ENCODE results near the gene FOXR1. TPM values are rescaled to one million over a fixed set of nuclear protein-coding genes. Genes with fewer than 3 reads are reported as not detected.

FOXR1 gene
- total and polyA plus RNA-seq, 12 donors = 0.22 TPM; not detected in 11

DNA sequence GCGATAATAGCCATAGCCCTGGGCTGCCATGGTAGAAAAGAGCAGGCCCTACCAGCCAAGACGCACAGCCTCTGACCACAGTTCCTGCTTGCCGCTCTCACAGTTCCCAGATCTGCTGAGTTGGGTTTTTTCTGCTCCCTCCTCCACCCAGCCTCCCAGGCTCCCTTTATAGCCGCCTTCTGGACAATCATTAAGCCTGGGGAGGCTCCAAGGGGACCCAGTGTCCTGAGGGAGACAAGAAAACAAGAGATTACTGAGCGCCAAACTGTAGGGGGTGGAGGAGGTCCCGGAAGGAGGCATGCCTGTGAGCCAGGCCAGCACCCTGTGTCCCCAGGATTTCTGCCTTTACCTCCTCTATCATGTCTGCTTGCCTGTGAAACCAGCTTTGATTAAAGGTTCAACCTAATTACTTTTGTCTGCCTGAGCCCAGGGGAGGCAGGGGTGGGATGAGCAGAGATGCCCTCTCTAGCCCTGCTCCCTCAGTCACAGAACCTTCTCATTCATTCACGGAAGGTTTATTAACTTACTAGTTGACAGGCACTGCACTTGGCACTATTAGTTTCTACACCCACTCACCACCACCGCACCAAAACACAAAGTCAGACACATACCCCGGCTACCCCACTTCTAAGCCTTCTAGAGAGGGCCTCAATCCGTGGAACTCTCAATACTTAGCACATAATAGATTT, 57.9 kb downstream of the FOXR1 start:
- peak overlapping the region in 2 of 5 donors; percentile 52 to 79 for H3K27ac ChIP-seq

DNA sequence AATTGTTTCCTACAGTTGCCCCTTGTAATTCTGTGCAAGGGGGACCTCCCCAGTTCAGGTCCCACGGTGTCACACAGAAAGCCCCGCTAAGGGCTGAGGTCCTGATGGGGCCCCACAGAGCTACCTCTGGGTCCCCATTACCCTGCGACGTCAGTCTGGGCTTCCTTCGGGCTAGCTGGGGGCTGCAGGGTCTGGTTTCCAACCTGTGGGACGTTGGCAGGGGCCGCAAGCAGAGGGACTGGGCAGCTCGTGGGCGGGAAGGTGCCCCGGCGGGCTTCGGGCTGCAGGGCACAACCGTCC, 58.4 kb downstream of the FOXR1 start:
- Histone ChIP-seq H3K27me3 (no peaks in the 10 kb centered on the region), H3K4me3 (peak overlapping the region; percentile 56 to 72 (median 64)), H3K36me3 (replicated peaks in 1 of 2) (peaks cover 0 to 11% of the 10 kb centered on the region in 2 donors), H3K4me1 (replicated peaks in 1 of 2) (peaks cover 5 to 20% of the 10 kb centered on the region in 2 donors), H3K27ac (peak overlapping the region in 2 of 5 donors; percentile 63 to 79), H3K9me3 (replicated peaks in 1 of 3) (no peaks in the 10 kb centered on the region)
- TF ChIP-seq, protein P1, sequence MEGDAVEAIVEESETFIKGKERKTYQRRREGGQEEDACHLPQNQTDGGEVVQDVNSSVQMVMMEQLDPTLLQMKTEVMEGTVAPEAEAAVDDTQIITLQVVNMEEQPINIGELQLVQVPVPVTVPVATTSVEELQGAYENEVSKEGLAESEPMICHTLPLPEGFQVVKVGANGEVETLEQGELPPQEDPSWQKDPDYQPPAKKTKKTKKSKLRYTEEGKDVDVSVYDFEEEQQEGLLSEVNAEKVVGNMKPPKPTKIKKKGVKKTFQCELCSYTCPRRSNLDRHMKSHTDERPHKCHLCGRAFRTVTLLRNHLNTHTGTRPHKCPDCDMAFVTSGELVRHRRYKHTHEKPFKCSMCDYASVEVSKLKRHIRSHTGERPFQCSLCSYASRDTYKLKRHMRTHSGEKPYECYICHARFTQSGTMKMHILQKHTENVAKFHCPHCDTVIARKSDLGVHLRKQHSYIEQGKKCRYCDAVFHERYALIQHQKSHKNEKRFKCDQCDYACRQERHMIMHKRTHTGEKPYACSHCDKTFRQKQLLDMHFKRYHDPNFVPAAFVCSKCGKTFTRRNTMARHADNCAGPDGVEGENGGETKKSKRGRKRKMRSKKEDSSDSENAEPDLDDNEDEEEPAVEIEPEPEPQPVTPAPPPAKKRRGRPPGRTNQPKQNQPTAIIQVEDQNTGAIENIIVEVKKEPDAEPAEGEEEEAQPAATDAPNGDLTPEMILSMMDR (IDR thresholded peaks at IDR 0.05) = no peak
- no peak for TF ChIP-seq POLR2A (IDR thresholded peaks at IDR 0.05)
- WGBS, 4 donors = 4 to 10% (median 8%) methylated on average over 5 to 13 of the region's 13 CpGs
- DNase-seq = no peak
- intact Hi-C loops (cut with DNase I) = no loop called here

More for the DNA sequence above, 57.9 kb downstream of the FOXR1 start:
- H3K27me3 ChIP-seq = no peaks in the 10 kb centered on the region
- peak overlapping the region in 1 of 4 donors; percentile 58 for H3K4me3 ChIP-seq
- TF ChIP-seq POLR2A (IDR thresholded peaks at IDR 0.05) = no peak
- TF ChIP-seq, protein P1 (IDR thresholded peaks at IDR 0.05) = no peak
- no peaks in the 10 kb centered on the region for H3K9me3 ChIP-seq (replicated peaks in 1 of 3)
- peak in 2 of 7 donors; percentile 22 to 30 for DNase-seq
- H3K4me1 ChIP-seq (replicated peaks in 1 of 2) = peaks cover 5 to 20% of the 10 kb centered on the region in 2 donors
- WGBS, 4 donors = 65 to 73% (median 68%) methylated on average over 10 of the region's 10 CpGs
- intact Hi-C loops (cut with DNase I) = no loop called here
- H3K36me3 ChIP-seq (replicated peaks in 1 of 2) = peaks cover 0 to 15% of the 10 kb centered on the region in 2 donors

DNA sequence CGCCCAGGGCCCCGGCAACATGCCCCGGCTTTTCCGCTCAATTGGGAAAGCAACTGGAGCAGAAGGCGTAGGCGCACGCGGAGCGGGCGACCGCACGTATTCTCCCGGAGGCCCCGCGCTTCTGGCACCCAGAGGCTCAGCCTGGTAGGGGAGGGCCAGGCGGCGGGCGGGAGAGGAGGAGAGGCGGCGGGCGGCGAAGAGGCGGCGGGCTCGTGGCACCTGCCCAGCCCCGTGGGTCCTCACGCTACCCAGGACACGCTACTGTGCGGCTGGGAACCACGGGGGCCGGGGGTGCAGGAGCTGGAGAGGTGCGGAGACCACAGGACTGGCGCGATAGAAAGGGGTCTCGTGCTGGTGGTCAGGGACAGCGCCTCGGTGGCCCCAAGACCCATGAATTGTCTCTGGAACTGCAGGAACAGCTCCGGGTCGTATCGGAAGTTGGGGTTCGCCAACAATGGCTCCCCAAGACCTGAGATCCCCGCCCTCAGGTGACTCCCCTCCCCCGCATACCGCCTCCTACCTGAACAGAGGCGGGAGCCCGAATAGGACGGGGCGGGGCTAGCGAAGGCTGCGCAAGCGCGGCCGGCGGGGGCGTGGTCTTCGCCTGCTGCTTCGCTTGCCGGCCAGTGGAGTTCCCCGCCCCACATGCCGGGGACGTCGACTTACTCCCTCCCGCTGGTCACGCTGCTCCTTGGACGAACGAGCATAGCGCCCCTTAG, 58.9 kb downstream of the FOXR1 start, which contains the start of gene SLC37A4:
SLC37A4 (minus strand) TSS at position 549 of the 719 bp plus-strand sequence.
- no peaks in the 10 kb centered on the region for H3K9me3 ChIP-seq (replicated peaks in 1 of 3)
- intact Hi-C loops (cut with DNase I) = no loop called here
- peaks cover 5 to 20% of the 10 kb centered on the region in 2 donors for H3K4me1 ChIP-seq (replicated peaks in 1 of 2)
- H3K4me3 ChIP-seq = peak within 1 kb of the TSS; percentile 56 to 72 (median 64)
- TF ChIP-seq, protein P1 (IDR thresholded peaks at IDR 0.05) = peak in 3 of 6 experiments; percentile 79 to 95 (median 92)
- TF ChIP-seq POLR2A (IDR thresholded peaks at IDR 0.05) = peak; percentile 19 to 55
- peak within 1 kb of the TSS in 4 of 5 donors; percentile 29 to 79 (median 49) for H3K27ac ChIP-seq
- peaks cover 0 to 6% of the 10 kb centered on the region in 2 donors for H3K36me3 ChIP-seq (replicated peaks in 1 of 2)
- 0 to 2% (median 1%) methylated on average over 30 to 67 of the region's 67 CpGs for WGBS, 4 donors
- peak; percentile 98 to 99 (median 99) for DNase-seq
- no peaks in the 10 kb centered on the region for H3K27me3 ChIP-seq

Small RNAs within 50 kb of the gene (microRNA-seq; reads per million reads assigned to microRNA genes)
- 0 to 0.28 (median 0) reads per million in 3 donors for gene MIR3656

Small RNAs within 50 kb of the gene (small RNA-seq; reads per million reads assigned to genes)
- 0 reads per million in 2 donors for gene AP003392.2
- 0 reads per million in 2 donors for gene RF00017
- 0 reads per million in 2 donors for gene RF00019
- gene RN7SL688P = 0 reads per million in 2 donors

Other genes with a start within 250 kb of the FOXR1 start
- gene DDX6, start 180.6 kb upstream of the FOXR1 start, total RNA-seq = 100 to 1,000 TPM in 4 of 9 donors, 10 to 100 TPM in 5; 59.6 to 138 (median 97.3) TPM
- gene DDX6, start 180.6 kb upstream of the FOXR1 start, polyA plus RNA-seq = 10 to 100 TPM; 17.6 to 57.4 (median 22.4) TPM
- gene CXCR5, start 87.9 kb upstream of the FOXR1 start, total RNA-seq = under 1 TPM in 4 of 9 donors, not detected in 5; 0.04 to 0.17 (median 0.11) TPM
- gene CXCR5, start 87.9 kb upstream of the FOXR1 start, polyA plus RNA-seq = under 1 TPM in 2 of 3 donors, not detected in 1; 0.24 to 0.27 TPM
- 100 to 1,000 TPM in 2 of 9 donors, 10 to 100 TPM in 6, 1 to 10 TPM in 1; 6.9 to 108 (median 55.2) TPM for gene BCL9L, start 45.8 kb upstream of the FOXR1 start, total RNA-seq
- gene BCL9L, start 45.8 kb upstream of the FOXR1 start, polyA plus RNA-seq = 10 to 100 TPM in 2 of 3 donors, 1 to 10 TPM in 1; 7.8 to 47.7 (median 18.3) TPM
- under 1 TPM in 1 of 9 donors, not detected in 8; 0.39 TPM for gene UPK2, start 15.5 kb upstream of the FOXR1 start, total RNA-seq
- 1 to 10 TPM in 1 of 3 donors, under 1 TPM in 1, not detected in 1; 0.64 to 1.0 TPM for gene UPK2, start 15.5 kb upstream of the FOXR1 start, polyA plus RNA-seq
- gene CENATAC, start 26.4 kb downstream of the FOXR1 start, total RNA-seq = 10 to 100 TPM; 15.4 to 73.6 (median 30.5) TPM
- gene CENATAC, start 26.4 kb downstream of the FOXR1 start, polyA plus RNA-seq = 100 to 1,000 TPM in 2 of 3 donors, 10 to 100 TPM in 1; 15.7 to 157 (median 137) TPM
- 1,000 to 10,000 TPM in 5 of 9 donors, 100 to 1,000 TPM in 4; 935 to 1,825 (median 1,024) TPM for gene RPS25, start 46.6 kb downstream of the FOXR1 start, total RNA-seq
- gene RPS25, start 46.6 kb downstream of the FOXR1 start, polyA plus RNA-seq = 1,000 to 10,000 TPM; 1,048 to 1,678 (median 1,557) TPM
- gene TRAPPC4, start 47.0 kb downstream of the FOXR1 start, total RNA-seq = 100 to 1,000 TPM in 3 of 9 donors, 10 to 100 TPM in 6; 43.4 to 149 (median 88.0) TPM
- 100 to 1,000 TPM in 1 of 3 donors, 10 to 100 TPM in 2; 32.5 to 134 (median 32.9) TPM for gene TRAPPC4, start 47.0 kb downstream of the FOXR1 start, polyA plus RNA-seq
- 10 to 100 TPM; 15.8 to 38.9 (median 21.9) TPM for gene SLC37A4, start 59.1 kb downstream of the FOXR1 start, total RNA-seq
- gene SLC37A4, start 59.1 kb downstream of the FOXR1 start, polyA plus RNA-seq = 10 to 100 TPM in 2 of 3 donors, 1 to 10 TPM in 1; 9.2 to 29.3 (median 25.5) TPM
- gene HYOU1, start 85.4 kb downstream of the FOXR1 start, total RNA-seq = 100 to 1,000 TPM in 3 of 9 donors, 10 to 100 TPM in 6; 43.5 to 301 (median 69.4) TPM
- 100 to 1,000 TPM in 1 of 3 donors, 10 to 100 TPM in 2; 44.1 to 174 (median 47.0) TPM for gene HYOU1, start 85.4 kb downstream of the FOXR1 start, polyA plus RNA-seq
- 10 to 100 TPM; 32.8 to 65.1 (median 55.2) TPM for gene VPS11, start 96.1 kb downstream of the FOXR1 start, total RNA-seq
- gene VPS11, start 96.1 kb downstream of the FOXR1 start, polyA plus RNA-seq = 100 to 1,000 TPM in 2 of 3 donors, 10 to 100 TPM in 1; 60.6 to 146 (median 133) TPM
- 10 to 100 TPM; 10.9 to 37.2 (median 28.6) TPM for gene HMBS, start 113.1 kb downstream of the FOXR1 start, total RNA-seq
- 10 to 100 TPM; 30.1 to 33.4 (median 31.3) TPM for gene HMBS, start 113.1 kb downstream of the FOXR1 start, polyA plus RNA-seq
- 10 to 100 TPM; 34.3 to 65.5 (median 53.1) TPM for gene DPAGT1, start 130.1 kb downstream of the FOXR1 start, total RNA-seq
- gene DPAGT1, start 130.1 kb downstream of the FOXR1 start, polyA plus RNA-seq = 10 to 100 TPM; 26.8 to 73.9 (median 33.5) TPM
- 10 to 100 TPM in 6 of 9 donors, 1 to 10 TPM in 3; 4.5 to 14.2 (median 11.5) TPM for gene C2CD2L, start 135.6 kb downstream of the FOXR1 start, total RNA-seq
- 10 to 100 TPM in 2 of 3 donors, 1 to 10 TPM in 1; 8.1 to 15.8 (median 10.8) TPM for gene C2CD2L, start 135.6 kb downstream of the FOXR1 start, polyA plus RNA-seq
- 10 to 100 TPM in 8 of 9 donors, 1 to 10 TPM in 1; 7.4 to 39.1 (median 21.4) TPM for gene HINFP, start 149.8 kb downstream of the FOXR1 start, total RNA-seq
- gene HINFP, start 149.8 kb downstream of the FOXR1 start, polyA plus RNA-seq = 10 to 100 TPM; 15.3 to 33.6 (median 24.0) TPM
- gene ABCG4, start 177.3 kb downstream of the FOXR1 start, total RNA-seq = under 1 TPM in 8 of 9 donors, not detected in 1; 0.08 to 0.60 (median 0.27) TPM
- 1 to 10 TPM in 1 of 3 donors, under 1 TPM in 2; 0.20 to 1.1 (median 0.48) TPM for gene ABCG4, start 177.3 kb downstream of the FOXR1 start, polyA plus RNA-seq
- 10 to 100 TPM; 10.1 to 32.7 (median 29.7) TPM for gene NLRX1, start 197.0 kb downstream of the FOXR1 start, total RNA-seq
- 10 to 100 TPM in 1 of 3 donors, 1 to 10 TPM in 2; 5.5 to 10.1 (median 7.4) TPM for gene NLRX1, start 197.0 kb downstream of the FOXR1 start, polyA plus RNA-seq
- gene NHERF4, start 213.7 kb downstream of the FOXR1 start, total RNA-seq = under 1 TPM in 1 of 9 donors, not detected in 8; 0.14 TPM
- under 1 TPM in 2 of 3 donors, not detected in 1; 0.17 to 0.24 TPM for gene NHERF4, start 213.7 kb downstream of the FOXR1 start, polyA plus RNA-seq
- gene CBL, start 234.6 kb downstream of the FOXR1 start, total RNA-seq = 10 to 100 TPM in 7 of 9 donors, 1 to 10 TPM in 2; 5.3 to 21.9 (median 13.8) TPM
- gene CBL, start 234.6 kb downstream of the FOXR1 start, polyA plus RNA-seq = 10 to 100 TPM in 1 of 3 donors, 1 to 10 TPM in 2; 4.9 to 13.4 (median 6.2) TPM